ENCODE measurements around the gene ZNF444.
"Not testable (repeated sequence)": the region's sequence is repeated elsewhere in the genome, so short reads cannot be mapped to it uniquely, and the experiment has no call there.

Gene ZNF444

DNA sequence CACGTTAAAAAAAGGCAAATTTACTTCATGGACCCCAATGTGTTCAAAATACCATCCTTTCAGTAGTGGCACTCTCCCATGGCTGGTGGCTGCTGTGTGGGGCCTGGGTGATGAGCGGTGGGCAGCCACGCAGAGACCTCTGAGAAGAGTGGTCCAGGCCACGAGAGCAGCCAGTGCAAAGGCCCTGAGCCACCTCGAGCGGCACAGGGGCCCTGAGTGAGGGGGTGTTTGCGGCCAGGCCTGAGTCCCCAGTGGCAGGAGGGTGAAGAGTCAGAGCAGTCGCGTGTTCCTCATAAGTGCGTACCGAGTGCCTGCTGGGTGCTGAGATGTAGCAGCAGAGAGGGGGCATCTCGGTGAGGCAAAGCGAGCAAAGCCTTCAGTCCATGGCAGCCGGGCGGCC is 7.0 kb downstream of the ZNF444 start:
- no peak for DNase-seq

DNA sequence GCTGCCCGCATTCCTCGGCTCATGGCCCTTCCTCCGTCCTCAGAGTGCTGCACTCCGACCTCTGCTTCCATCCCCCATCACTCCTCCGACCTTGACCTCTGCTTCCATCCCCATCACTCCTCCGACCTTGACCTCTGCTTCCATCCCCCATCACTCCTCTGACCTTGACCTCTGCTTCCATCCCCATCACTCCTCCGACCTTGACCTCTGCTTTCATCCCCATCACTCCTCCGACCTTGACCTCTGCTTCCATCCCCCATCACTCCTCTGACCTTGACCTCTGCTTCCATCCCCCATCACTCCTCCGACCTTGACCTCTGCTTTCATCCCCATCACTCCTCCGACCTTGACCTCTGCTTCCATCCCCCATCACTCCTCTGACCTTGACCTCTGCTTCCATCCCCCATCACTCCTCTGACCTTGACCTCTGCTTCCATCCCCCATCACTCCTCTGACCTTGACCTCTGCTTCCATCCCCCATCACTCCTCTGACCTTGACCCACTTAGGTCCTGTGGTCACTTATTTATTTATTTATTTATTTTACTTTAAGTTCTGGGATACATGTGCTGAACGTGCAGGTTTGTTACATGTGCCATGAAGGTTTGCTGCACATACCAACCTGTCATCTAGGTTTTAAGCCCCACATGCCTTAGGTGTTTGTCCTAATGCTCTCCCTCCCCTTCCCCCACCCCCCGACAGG is 8.0 kb downstream of the ZNF444 start:
- not testable (repeated sequence) for DNase-seq

DNA sequence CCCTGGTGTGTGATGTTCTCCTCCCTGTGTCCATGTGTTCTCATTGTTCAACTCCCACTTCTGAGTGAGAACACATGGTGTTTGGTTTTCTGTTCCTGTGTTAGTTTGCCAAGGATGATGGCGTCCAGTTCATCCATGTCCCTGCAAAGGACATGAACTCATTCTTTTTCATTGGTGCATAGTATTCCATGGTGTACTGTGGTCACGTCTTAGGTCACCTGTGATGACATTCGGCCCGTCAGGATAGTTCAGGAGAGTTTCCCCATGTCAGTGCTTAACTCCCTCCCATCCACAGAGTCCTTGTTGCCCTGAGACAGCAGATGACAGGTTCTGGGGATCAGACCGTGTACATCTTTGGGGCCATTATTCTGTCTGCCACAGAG is 8.6 kb downstream of the ZNF444 start:
- DNase-seq = no peak

DNA sequence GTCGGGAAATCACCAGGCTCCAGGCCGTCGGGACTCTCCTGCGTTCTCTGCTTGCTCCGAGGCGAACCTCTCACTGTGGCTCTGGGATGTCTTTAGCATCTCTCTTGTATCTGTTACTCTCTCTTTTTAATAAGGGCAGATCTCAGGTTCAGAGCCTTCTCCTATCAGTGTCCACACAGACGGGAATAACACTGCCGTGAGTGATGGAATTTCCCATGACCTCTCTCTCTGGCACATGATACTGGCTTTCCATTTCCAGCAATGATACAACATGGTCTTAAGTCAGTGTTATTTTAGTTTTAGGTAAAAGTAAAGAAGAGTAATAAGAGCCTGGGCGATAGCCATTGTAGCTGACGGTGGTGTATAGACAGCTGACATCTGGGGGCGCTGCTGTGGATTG is 9.3 kb downstream of the ZNF444 start:
- no peak for DNase-seq

DNA sequence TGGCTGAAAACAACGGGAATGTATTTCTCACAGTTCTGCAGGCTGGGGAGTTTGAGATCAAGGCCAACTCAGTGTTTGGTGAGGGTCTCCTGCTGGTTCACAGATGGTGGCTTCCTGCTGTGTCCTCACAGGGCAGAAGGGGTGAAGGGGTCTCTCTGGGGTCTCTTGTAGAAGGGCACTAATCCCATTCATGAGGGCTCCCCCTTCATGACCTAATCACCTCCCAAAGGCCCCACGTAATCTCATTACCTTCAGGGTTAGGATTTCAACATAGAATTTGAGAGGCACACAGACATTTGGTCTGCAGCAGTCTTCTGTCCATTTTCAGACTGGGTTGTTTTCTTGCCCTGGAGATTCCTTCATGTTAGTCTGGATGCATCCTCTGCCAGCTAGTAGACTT is 11.6 kb downstream of the ZNF444 start:
- no peak for DNase-seq

DNA sequence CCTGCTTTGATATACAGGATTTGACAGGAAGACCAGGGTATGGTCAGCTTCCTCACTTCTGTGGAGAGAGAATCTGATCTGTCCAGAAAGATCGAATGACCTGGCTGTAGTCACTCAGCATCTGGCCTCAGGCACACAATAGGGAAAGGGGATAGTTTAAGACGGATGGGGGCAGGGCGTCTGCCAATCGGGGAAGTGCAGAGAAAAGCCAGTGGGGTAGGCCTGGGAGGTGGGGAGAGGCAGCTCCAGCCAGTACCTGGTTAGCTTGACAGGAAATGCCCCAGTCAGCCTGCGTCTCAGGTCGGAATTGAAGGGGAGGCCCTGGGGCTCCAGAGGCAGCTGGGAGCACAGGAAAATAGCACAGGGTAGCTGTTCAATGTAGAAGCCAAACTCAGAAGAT is 12.4 kb downstream of the ZNF444 start:
- no peak for DNase-seq

DNA sequence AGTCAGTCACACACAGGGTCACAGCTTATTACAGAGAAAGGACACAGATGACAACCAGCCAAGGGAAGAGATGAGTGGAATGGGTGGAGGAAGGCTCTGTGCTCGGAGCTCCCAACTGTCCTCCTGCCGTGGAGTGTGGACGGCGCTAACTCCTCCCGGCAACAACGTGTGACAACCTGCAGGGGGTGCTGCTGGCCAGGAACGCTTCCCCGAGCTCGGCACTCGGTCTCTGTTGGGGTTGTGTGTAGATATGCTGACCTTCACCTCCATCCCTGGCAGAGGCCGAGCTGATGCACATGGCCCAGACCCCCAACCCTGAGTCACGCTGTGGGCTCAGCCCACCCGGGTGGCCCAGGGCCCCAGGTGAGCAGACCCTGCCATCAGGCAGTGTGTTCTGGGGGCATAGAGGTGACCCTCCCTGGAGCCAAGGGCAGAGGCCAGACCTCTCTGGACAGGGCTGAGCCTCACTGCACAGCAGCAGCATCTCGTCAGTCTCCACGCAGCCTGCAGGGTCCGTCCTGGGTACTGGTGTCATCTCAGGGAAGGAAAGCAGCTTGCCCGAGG is 14.1 kb downstream of the ZNF444 start:
- DNase-seq = no peak

DNA sequence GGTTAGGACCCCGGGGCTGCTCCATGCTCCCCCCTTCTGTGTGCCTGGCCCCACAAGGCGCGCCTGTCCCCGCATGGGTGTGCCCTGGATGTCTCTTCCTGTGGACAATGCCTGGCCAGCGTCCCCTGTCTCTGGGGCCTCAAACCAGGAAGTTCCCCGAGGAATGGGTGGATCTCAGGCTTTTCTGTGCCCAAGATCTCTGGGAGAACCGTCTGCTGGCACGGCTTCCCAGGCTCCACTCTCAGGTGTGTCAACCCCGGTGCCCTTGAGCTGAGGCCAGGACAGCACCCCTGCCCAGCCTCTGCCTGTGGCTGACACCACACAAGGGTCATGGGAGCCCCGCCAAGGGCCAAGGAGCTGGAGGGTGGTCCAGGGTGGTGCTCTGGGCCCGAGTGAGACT is 15.7 kb downstream of the ZNF444 start:
- no peak for DNase-seq

DNA sequence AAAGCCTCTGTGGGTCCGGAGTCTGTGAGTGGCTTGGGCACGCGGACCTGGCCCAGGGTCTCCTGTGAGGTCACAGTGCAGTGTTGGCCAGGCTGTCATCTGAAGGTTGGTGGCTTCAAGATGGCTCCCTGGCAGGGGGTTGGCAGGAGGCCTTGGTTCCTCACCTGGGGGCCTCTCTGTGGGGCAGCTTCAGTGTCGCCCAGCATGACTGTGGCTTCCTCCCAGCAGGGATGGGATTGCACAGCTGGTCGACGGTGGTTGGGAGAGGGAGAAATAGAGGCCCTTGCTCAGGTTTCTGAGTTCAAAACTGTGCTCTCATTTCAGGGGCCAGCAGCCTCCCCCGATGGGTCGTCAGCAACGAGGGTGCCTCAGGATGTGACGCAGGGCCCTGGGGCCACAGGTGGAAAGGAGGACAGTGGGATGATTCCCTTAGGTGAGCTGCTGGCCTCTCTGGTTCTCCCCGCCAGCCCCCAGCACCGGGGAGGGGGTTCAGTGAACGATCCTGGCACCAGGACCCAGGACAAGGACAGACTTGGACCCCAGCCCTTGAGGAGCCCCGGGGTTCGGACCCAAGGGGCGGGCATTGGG is 17.2 kb downstream of the ZNF444 start:
- DNase-seq = no peak

DNA sequence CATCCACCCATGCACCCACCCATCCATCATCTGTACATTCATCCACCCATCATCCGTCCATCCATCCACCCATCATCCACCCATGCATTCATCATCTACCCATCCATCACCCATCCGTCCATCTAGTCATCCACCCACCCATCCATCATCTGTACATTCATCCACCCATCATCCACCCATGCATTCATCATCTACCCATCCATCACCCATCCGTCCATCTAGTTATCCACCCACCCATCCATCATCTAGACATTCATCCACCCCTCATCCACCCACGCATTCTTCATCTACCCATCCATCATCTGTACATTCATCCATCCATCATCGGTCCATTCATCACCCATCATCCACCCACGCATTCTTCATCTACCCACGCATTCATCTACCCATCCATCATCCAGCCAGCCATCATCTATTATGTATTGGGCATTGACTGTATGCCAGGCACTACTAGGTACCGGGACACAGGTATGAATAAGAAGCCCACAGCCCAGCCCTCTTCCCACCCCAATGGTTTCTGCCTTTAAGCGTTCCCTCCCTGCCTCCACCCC is 18.0 kb downstream of the ZNF444 start:
- no peak for DNase-seq

DNA sequence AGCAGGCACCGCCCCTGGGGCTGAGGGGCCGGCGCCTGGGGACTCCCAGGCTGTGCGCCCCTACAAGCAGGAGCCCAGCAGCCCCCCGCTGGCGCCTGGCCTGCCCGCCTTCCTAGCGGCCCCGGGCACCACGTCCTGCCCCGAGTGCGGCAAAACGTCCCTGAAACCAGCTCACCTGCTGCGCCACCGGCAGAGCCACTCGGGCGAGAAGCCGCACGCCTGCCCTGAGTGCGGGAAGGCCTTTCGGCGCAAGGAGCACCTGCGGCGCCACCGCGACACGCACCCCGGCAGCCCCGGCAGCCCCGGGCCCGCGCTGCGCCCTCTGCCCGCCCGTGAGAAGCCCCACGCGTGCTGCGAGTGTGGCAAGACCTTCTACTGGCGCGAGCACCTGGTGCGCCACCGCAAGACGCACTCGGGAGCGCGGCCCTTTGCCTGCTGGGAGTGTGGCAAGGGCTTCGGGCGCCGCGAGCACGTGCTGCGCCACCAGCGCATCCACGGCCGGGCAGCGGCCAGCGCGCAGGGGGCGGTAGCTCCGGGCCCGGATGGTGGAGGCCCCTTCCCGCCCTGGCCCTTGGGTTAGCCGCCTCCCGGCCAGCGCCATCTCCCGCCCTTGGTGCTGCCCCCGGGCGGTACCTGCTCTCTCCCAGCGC is 18.7 kb downstream of the ZNF444 start:
- DNase-seq = no peak

DNA sequence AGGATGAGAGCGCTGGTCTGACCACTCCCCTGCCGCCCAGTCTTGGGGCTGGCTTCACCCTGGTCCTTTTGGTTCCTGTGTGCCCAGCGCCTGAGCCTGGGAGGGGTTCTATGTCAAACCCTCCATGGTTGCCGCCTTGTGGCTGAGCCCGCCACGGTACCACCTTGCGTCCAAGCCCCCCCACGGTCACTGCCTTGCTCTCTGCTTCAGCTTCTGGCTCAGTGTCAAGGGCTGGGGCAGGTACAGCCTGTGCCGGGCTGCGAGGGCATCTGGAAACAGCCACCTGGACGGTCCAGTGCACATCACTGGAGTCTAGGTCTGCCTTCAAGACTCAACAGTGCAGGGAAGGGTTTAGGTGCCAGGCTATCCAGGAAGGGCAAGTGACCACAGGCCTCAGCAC is 20.4 kb downstream of the ZNF444 start:
- no peak for DNase-seq

DNA sequence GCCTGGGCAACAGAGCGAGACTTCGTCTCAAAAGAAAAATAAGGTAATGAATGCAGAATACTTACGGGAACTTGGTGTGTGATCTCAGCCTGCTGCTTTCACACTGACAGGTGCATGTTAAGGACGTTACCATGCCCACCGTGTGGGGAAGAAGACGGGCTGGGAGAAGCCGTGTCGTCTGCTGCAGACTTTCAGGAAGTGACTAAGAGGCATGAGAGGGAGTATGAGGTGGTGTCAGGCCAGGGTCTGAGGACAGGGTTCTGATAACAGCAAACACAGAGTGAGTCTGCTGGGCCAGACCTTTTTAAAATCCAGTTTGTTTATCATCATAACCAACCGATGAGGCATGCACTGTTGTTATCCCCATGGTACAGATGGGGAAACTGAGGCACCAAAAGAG is 21.2 kb downstream of the ZNF444 start:
- DNase-seq = peak; percentile 19

DNA sequence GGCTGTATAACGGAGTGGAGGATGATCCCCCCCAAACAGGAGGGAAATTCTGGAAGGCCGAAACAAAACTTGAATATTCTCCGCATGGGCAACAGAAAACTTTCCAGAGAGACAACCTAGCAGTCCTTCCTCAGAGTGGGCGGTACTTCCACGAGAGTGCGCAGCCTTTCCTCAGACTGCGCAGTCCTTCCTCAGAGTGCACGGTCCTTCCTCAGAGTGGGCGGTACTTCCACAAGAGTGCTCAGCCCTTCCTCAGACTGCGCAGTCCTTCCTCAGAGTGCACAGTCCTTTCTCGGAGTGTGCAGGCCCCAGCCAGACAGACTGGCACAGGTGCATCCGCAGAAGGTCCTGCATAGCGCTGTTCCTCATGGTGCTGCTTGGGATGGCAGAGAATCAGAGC is 22.0 kb downstream of the ZNF444 start:
- no peak for DNase-seq

DNA sequence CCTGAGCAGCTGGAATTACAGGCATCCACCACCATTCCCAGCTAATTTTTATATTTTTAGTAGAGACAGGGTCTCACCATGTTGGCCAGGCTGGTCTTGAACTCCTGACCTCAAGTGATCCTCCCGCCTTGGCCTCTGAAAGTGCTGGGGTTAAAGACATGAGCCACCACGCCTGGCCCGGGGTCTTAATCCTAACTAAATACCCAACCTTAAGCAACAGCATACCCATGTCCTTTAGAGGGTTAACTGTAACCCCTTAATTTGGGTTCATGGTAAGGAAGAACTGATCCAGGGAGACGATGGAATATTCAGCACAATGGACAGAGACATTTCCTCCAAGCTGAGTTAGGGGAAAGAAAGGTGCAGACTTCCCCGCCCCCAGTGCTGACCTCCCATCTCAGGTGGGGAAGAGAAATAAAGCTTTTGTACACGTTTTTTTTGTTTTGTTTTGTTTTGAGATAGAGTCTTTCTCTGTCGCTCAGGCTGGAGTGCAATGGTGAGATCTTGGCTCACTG is 26.0 kb downstream of the ZNF444 start:
- DNase-seq = no peak

DNA sequence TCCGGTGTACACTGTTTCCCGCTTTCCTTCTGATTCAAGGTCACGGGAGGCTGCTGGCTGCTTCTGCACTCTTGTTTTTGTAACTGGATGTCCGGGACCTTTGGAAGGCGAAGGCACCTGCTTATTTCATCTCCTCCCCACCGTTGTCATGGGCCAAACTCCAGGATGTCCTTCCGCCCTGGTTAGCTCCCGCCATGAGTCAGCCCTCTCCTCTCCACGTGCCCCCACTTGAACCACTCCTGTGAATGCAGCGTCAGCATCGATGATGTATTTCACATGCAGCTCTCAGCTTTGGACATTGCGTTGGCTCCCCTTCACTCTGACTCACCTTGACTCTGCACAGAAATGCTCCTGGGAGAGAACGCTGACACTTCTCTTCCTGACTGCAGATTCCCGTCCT is 29.2 kb downstream of the ZNF444 start:
- no peak for DNase-seq

DNA sequence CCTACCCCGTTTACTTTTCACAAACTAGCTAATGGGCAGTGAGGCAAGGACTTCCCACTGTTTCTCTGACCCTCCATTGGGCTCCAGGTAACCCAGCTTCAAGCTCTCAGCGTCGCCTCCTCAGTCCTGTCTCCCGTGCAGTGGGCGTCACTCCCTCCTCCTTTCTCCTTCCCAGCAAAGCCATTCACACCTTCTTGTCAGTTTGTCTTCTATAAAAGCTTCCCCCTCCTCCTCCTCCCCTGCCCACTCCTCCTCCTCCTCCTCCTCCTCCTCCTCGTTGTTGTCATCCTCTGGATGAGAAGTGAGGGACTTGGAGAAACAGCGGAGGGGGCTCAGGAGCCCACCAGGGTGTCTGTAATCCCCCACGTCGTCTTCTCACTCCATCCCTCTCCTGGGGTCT is 33.0 kb downstream of the ZNF444 start:
- DNase-seq = no peak

DNA sequence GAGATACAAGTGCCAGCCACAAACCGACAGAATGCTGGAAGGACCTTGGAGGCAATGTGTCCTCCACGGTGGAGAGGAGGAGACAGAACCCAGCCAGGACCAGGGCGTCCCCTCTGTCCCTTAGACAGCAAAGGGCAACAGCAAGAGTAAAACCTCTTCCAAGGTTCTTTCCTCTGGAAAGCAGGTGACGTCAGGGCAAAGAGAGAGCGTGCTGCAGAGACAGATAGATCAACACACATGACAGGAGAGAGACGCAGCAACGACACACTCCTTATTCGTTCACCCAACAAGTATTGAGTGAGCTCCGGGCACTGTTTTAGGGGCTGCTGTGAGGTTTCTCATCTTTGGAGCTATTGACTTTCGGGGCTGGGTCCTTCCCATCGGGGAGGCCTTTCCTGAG is 33.5 kb downstream of the ZNF444 start:
- no peak for DNase-seq

DNA sequence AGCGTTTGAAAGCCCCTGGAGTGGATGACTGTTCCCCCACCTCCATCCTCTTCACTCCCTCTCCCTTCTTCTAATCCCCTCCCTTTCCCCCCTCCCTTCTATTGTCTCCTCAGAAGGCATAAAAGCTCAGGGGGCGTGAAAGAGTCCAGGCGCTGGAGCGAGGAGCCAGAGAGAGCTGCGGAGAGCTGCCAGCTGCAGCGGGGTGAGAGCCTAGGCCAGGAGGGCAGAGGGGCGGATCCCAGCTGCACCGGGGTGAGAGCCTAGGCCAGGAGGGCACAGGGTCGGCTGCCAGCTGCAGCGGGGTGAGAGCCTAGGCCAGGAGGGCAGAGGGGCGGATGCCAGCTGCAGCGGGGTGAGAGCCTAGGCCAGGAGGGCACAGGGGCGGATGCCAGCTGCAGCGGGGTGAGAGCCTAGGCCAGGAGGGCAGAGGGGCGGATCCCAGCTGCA is 34.8 kb downstream of the ZNF444 start, which contains the start of gene GALP:
Gene GALP (plus strand): TSS at position 148 of the 447 bp plus-strand sequence. CDS start 1,101 bp downstream, outside the sequence.
- not testable (repeated sequence) for DNase-seq

DNA sequence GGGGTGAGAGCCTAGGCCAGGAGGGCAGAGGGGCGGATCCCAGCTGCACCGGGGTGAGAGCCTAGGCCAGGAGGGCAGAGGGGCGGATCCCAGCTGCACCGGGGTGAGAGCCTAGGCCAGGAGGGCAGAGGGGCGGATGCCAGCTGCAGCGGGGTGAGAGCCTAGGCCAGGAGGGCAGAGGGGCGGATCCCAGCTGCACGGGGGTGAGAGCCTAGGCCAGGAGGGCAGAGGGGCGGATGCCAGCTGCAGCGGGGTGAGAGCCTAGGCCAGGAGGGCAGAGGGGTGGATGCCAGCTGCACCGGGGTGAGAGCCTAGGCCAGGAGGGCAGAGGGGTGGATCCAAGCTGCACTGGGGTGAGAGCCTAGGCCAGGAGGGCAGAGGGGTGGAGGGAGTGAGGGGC is 35.2 kb downstream of the ZNF444 start:
- not testable (repeated sequence) for DNase-seq

DNA sequence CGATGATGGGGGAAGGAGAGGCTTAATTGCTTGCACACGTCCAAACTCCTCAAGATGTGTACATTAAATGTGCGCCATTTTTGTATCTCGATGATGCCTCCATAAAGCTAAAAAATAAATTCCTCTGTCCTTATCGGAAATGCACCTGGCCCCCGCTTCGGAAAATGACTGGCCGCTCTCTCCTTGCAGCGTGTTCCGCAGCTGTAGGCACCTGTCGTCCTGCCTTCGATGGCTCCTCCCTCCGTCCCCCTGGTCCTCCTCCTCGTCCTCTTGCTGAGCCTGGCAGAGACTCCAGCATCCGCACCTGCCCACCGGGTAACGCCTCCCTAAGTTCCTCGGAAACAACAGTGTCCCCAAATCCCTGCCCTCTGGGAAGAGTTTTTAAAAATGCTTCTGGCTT is 35.8 kb downstream of the ZNF444 start:
- no peak for DNase-seq

DNA sequence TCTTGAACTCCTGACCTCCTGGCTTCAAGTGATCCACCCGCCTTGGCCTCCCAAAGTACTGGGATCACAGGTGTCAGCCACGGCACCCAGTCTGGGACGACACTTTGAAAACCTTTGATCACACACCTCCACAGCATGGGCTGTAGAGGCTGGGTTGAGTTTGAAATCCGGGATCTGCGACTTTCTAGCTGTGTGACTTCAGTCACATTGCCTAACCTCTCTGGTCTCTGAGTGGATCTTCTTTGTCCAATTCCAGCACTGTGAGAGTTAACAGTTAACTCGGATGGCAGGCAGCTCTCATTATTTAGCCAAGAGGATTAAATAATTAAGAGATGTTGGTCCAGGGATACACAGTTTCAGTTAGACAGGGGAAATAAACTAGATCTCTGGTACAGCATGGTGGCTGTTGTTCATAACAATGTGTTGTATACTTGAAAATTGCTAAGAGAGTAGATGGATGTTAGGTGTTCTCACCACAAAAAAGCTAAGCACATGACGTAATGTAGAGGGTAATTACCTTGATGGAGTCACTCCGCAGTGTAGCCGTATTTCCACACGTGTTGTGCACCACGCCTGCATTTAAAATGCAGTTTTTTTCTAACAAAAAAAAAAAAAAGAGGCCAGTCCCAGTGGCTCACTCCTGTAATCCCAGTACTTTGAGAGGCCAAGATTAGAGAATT is 36.6 kb downstream of the ZNF444 start:
- no peak for DNase-seq

DNA sequence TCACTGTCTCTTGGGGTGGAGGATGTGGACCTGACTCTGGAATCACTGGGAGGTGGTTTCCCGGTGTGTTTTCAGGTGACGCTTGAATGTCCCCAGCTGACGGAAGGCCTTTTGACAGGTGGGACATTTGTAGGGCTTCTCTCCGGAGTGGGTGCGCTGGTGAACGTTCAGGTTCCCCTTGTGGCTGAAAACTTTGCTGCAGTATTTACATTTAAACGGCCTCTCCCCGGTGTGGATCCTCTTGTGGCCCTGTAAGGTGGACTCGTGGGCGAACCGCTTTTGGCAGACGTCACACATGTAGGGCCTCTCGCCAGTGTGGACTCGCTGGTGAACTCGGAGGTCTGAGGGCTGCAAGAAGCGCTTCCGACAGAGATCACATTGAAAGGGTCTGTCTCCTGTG is 48.7 kb downstream of the ZNF444 start:
- no peak for DNase-seq

Measured in KG1 (cell line).